GM12878 (cell line): ENCODE data around the gene PPP1R14D. TPM values are rescaled to one million over a fixed set of nuclear protein-coding genes. Genes with fewer than 3 reads are reported as not detected.

Source experiments
- ATAC-seq: fragments of 200-7000 bp; cut with Tn5 transposase; 3 replicates; pipeline ENCODE4 v1.9.1; 2020; ENCODE audit warnings: mild to moderate bottlenecking, moderate library complexity
- BruUV-seq: library from RNA; stranded (reverse); fragments of 400-500 nt; replicated peaks from 2 replicates; lab custom pipeline; 2021; lab: Mats Ljungman, UMichigan
- CTCF ChIA-PET: fragments of 300-600 bp; sonication (Branson Sonifier 250); formaldehyde crosslinking; extraction: SDS; loops from one replicate; lab custom pipeline; 2021; ENCODE audit warnings: inconsistent platforms; lab: Yijun Ruan, JAX
- POLR2A ChIA-PET: fragments of 350-600 bp; formaldehyde crosslinking; extraction: SDS; loops from one replicate; lab custom pipeline; 2021; ENCODE audit warnings: inconsistent platforms; lab: Charles Lee
- RAD21 ChIA-PET: fragments of 300-600 bp; sonication (Branson Sonifier 250); formaldehyde crosslinking; loops from one replicate; lab custom pipeline; 2023; ENCODE audit warnings: antibody characterized with exemption; ENCODE audit not compliant: unreplicated experiment; lab: Charles Lee
- SMC1A ChIA-PET: fragments of 300-600 bp; sonication (Branson Sonifier 250); formaldehyde crosslinking; loops from one replicate; lab custom pipeline; 2023; ENCODE audit not compliant: unreplicated experiment, uncharacterized antibody; lab: Charles Lee
- DNase-seq: peaks from one replicate; pipeline ENCODE4 v3.0.0-alpha.2; 2011; ENCODE audit warnings: low read depth, low spot score
- FAIRE-seq: peaks from 3 replicates; lab custom pipeline; 2011; peaks lifted over from hg19 to GRCh38; lab: Jason Lieb, UNC
- H2AFZ ChIP-seq: 2 replicates; pipeline ENCODE4 v1.6.0; 2011; ENCODE audit warnings: low read depth, low read length, control low read depth; ENCODE audit not compliant: control insufficient read depth
- H3K27ac ChIP-seq: 2 replicates; pipeline ENCODE4 v1.5.1; 2011; ENCODE audit warnings: control low read depth; ENCODE audit not compliant: control insufficient read depth, insufficient read depth
- H3K27me3 ChIP-seq, 2 experiments: replicated peaks in 1 of 2; 2 replicates each; pipeline versions ENCODE4 v1.6.0 to v1.6.1; 2011; ENCODE audit warnings: low read length in 1 of 2; ENCODE audit not compliant: control insufficient read depth in 2 of 2, insufficient read depth in 2 of 2
- H3K36me3 ChIP-seq, 2 experiments: 2 replicates each; pipeline ENCODE4 v1.5.1; 2011; ENCODE audit warnings: low read length in 1 of 2; ENCODE audit not compliant: control insufficient read depth in 2 of 2, insufficient read depth in 2 of 2
- H3K4me1 ChIP-seq: 2 replicates; pipeline ENCODE4 v1.6.1; 2011; ENCODE audit warnings: mild to moderate bottlenecking, low read length, moderate library complexity, mixed read lengths; ENCODE audit not compliant: control insufficient read depth, insufficient read depth
- H3K4me2 ChIP-seq: 2 replicates; pipeline ENCODE4 v1.6.0; 2011; ENCODE audit warnings: control low read depth; ENCODE audit not compliant: control insufficient read depth, insufficient read depth
- H3K4me3 ChIP-seq: fragments of 200-600 bp; sonication (generic); 2 replicates; pipeline ENCODE4 v1.5.1; 2016
- H3K79me2 ChIP-seq: 2 replicates; pipeline ENCODE4 v1.6.0; 2011; ENCODE audit warnings: low read length; ENCODE audit not compliant: control insufficient read depth, insufficient read depth
- H3K9ac ChIP-seq: 2 replicates; pipeline ENCODE4 v1.8.0; 2011; ENCODE audit warnings: low read length, control low read depth, mixed read lengths; ENCODE audit not compliant: control insufficient read depth, insufficient read depth
- H3K9me3 ChIP-seq: replicated peaks from 3 replicates; pipeline ENCODE4 v1.5.1; 2011; ENCODE audit warnings: mild to moderate bottlenecking, low read length; ENCODE audit not compliant: control insufficient read depth, insufficient read depth
- H4K20me1 ChIP-seq: 2 replicates; pipeline ENCODE4 v1.6.0; 2011; ENCODE audit not compliant: control insufficient read depth, insufficient read depth
- ATF2 ChIP-seq: IDR thresholded peaks from 2 replicates; pipeline ENCODE4 v1.6.1; 2012; ENCODE audit warnings: low read length, inconsistent platforms
- CREB1 ChIP-seq: IDR thresholded peaks from 2 replicates; pipeline ENCODE4 v1.6.1; 2012; ENCODE audit warnings: low read depth, mild to moderate bottlenecking, inconsistent platforms
- CREM ChIP-seq: IDR thresholded peaks from 2 replicates; pipeline ENCODE4 v1.6.1; 2014; ENCODE audit warnings: antibody characterized with exemption, low read depth
- E2F4 ChIP-seq: IDR thresholded peaks from 2 replicates; pipeline ENCODE4 v1.6.1; 2012; ENCODE audit warnings: low read depth, low read length, improper control_type of control experiment
- EGR1 ChIP-seq, 2 experiments: IDR thresholded peaks; 1 replicate in 1 of 2; 2 replicates in 1 of 2; pipeline ENCODE4 v1.6.1; 2011 to 2012; ENCODE audit warnings: low read depth in 2 of 2, low read length in 2 of 2, borderline replicate concordance in 1 of 2, mild to moderate bottlenecking in 1 of 2, moderate library complexity in 1 of 2
- FOXM1 ChIP-seq: IDR thresholded peaks from 2 replicates; pipeline ENCODE4 v1.6.1; 2012; ENCODE audit warnings: low read depth, mild to moderate bottlenecking, inconsistent platforms, low read length, moderate library complexity
- HDGF ChIP-seq: fragments of 450-650 bp; IDR thresholded peaks from 2 replicates; pipeline ENCODE4 v1.6.1; 2016; ENCODE audit warnings: antibody characterized with exemption
- IKZF1 ChIP-seq: fragments of 450-650 bp; conservative IDR thresholded peaks from 2 replicates; pipeline ENCODE4 v1.6.1; 2017; ENCODE audit warnings: antibody characterized with exemption, mild to moderate bottlenecking
- KAT2A ChIP-seq: conservative IDR thresholded peaks from 2 replicates; pipeline ENCODE4 v1.6.1; 2011; ENCODE audit warnings: low read depth, low read length; ENCODE audit not compliant: control insufficient read depth
- KDM1A ChIP-seq: fragments of 200-600 bp; sonication (generic); IDR thresholded peaks from 2 replicates; pipeline ENCODE4 v1.6.1; 2016; ENCODE audit warnings: borderline replicate concordance
- MEF2A ChIP-seq: IDR thresholded peaks from 2 replicates; pipeline ENCODE4 v1.6.1; 2011; ENCODE audit warnings: low read depth, mild to moderate bottlenecking, low read length, moderate library complexity; ENCODE audit not compliant: insufficient read depth
- MEF2B ChIP-seq: fragments of 450-650 bp; IDR thresholded peaks from 2 replicates; pipeline ENCODE4 v1.6.1; 2018; ENCODE audit warnings: mild to moderate bottlenecking, moderate library complexity; ENCODE audit not compliant: partially characterized antibody, poor library complexity, severe bottlenecking
- MTA3 ChIP-seq: IDR thresholded peaks from 2 replicates; pipeline ENCODE4 v1.6.1; 2012; ENCODE audit warnings: low read length, inconsistent platforms, borderline replicate concordance
- MXI1 ChIP-seq: fragments of 150-350 bp; IDR thresholded peaks from 2 replicates; pipeline ENCODE4 v1.6.1; 2011; ENCODE audit warnings: low read depth, mild to moderate bottlenecking, inconsistent platforms, low read length, improper control_type of control experiment
- NFXL1 ChIP-seq: fragments of 450-650 bp; IDR thresholded peaks from 2 replicates; pipeline ENCODE4 v1.6.1; 2017; ENCODE audit warnings: antibody characterized with exemption, mild to moderate bottlenecking, borderline replicate concordance
- NFYA ChIP-seq: IDR thresholded peaks from 2 replicates; pipeline ENCODE4 v1.6.1; 2011; ENCODE audit warnings: low read depth, mild to moderate bottlenecking, low read length, improper control_type of control experiment, borderline replicate concordance
- RELA ChIP-seq: fragments of 450-650 bp; IDR thresholded peaks from 2 replicates; pipeline ENCODE4 v1.8.0; 2014; ENCODE audit warnings: borderline replicate concordance; ENCODE audit not compliant: partially characterized antibody
- TCF3 ChIP-seq: IDR thresholded peaks from 2 replicates; pipeline ENCODE4 v1.6.1; 2012; ENCODE audit warnings: low read depth, mild to moderate bottlenecking, low read length, borderline replicate concordance; ENCODE audit not compliant: insufficient read depth
- whole genome bisulfite sequencing: methylation state at CpG from one replicate; pipeline ENCODE4 v1.1.6; 2016; ENCODE audit warnings: low lambda C conversion rate; ENCODE audit not compliant: insufficient replicate concordance, insufficient coverage; ENCODE audit errors: missing lambda C conversion rate; 5-methylcytosine and 5-hydroxymethylcytosine counted together
- in situ Hi-C: fragments of 300-500 bp; cut with MboI; formaldehyde crosslinking; loops from 9 replicates; pipeline ENCODE4 v1.14.3; 2018; ENCODE audit warnings: mixed read lengths
- intact Hi-C: fragments of 100-400 bp; cut with micrococcal nuclease; formaldehyde crosslinking; loops from one replicate; pipeline ENCODE4 v1.14.2; 2022; ENCODE audit not compliant: unreplicated experiment
- polyA plus RNA-seq, 11 experiments: library from polyadenylated mRNA; depleted of rRNA in 4 of 11; unstranded in 6 of 11; stranded (reverse) in 5 of 11; fragments of >200 nt; fragmentation: Nextera tagmentation in 4 of 11; fragmentation: Illumina TruSeq in 1 of 11; extraction: Ambion mirVana in 4 of 11; extraction: Trizol in 1 of 11; gene quantifications; 1 replicate in 1 of 11; 2 replicates in 10 of 11; pipeline versions ENCODE4 v1.2.1 to v1.2.3, GENCODE V29; 2011 to 2016; ENCODE audit warnings: inconsistent platforms in 2 of 11, missing spikeins in 2 of 11, low read depth in 1 of 11
- total RNA-seq, 4 experiments: library from RNA; depleted of rRNA in 3 of 4; stranded (reverse); fragments of >200 nt in 3 of 4; fragmentation: Illumina TruSeq in 1 of 4; extraction: Trizol in 1 of 4; gene quantifications; 2 replicates each; pipeline versions ENCODE4 v1.2.1 to v1.2.3, GENCODE V29; 2013 to 2021

The PPP1R14D gene
- total and polyA plus RNA-seq, 10 of the 15 experiments (the other 5 are each of a cell fraction or from before 2014, with no cell fraction given): 0.10 TPM; not detected in 9

- ChIA-PET RAD21 (no interaction called here), SMC1A (interaction anchor here (1.5 kb wide), 1 partner anchor 101 kb away, joined by 4 read pairs; no protein-coding TSS in a partner anchor)
- no peak for ATAC-seq
These were observed 37.8 kb downstream of the PPP1R14D start for GRCh38 chr15:40790718-40791117.

More at GRCh38 chr15:40790718-40791117, 37.8 kb downstream of the PPP1R14D start:
- intact Hi-C loops (no loop called here), in situ Hi-C loops (no loop called here)
- Histone ChIP-seq H3K4me3 (no peak overlapping the region), H3K79me2 (peaks cover 5% of the 10 kb centered on the region), H4K20me1 (no peaks in the 10 kb centered on the region), H3K27me3 (no peaks in the 10 kb centered on the region), H3K4me2 (no peak overlapping the region), H3K27ac (no peak overlapping the region), H3K9me3 (no peaks in the 10 kb centered on the region), H3K9ac (no peak overlapping the region), H2AFZ (no peak overlapping the region), H3K36me3 (peaks cover 0 to 7% of the 10 kb centered on the region in 2 experiments; a peak in 2 of 4 replicates), H3K4me1 (peaks cover 9% of the 10 kb centered on the region)
- TF ChIP-seq IKZF1 (no peak), ATF2 (no peak), MTA3 (no peak), HDGF (no peak), TCF3 (no peak), NFXL1 (no peak), EGR1 (IDR thresholded peaks at IDR 0.05; ENCODE audit: borderline replicate concordance in 1 of 2, low read depth in 2 of 2, low read length in 2 of 2) (no peak), MEF2B (no peak), FOXM1 (no peak), E2F4 (no peak), CREM (no peak), MEF2A (no peak), NFYA (no peak), CREB1 (no peak), KDM1A (no peak), MXI1 (no peak), KAT2A (no peak), RELA (no peak)
- ChIA-PET POLR2A (no interaction called here), CTCF (interaction anchor here (1.1 to 1.5 kb wide), 2 partner anchors 8 to 68 kb away, joined by 4 read pairs; no protein-coding TSS in a partner anchor)
- no peak for DNase-seq
- WGBS: 100% methylated on average over 3 of the region's 3 CpGs
- no TSS peak for BruUV-seq
- FAIRE-seq: no peak
